ENCODE measurements around the gene TSPAN9. TPM values are rescaled to one million over a fixed set of nuclear protein-coding genes. Genes with fewer than 3 reads are reported as not detected.

TSPAN9 gene
- total and polyA plus RNA-seq, 4 donors, result 17.4 to 62.9 (median 34.2) TPM

- WGBS, result 32% methylated on average over 10 of the region's 10 CpGs
- Histone ChIP-seq H3K36me3 (ENCODE audit: control insufficient read depth in 4 of 4, insufficient read depth in 3 of 4, low read depth in 1 of 4, low read length in 3 of 4) (peaks cover 0 to 5% (median 0%) of the 10 kb centered on the region in 4 donors), H3K4me3 (ENCODE audit: low read depth in 1 of 3, low read length in 3 of 3) (peak overlapping the region in 1 of 3 donors; percentile 12), H3K27me3 (ENCODE audit: control insufficient read depth in 4 of 4, insufficient read depth in 4 of 4, low read length in 3 of 4) (no peaks in the 10 kb centered on the region), H3K4me1 (ENCODE audit: control insufficient read depth in 4 of 4, insufficient read depth in 4 of 4, low read length in 3 of 4) (peaks cover 13 to 67% (median 46%) of the 10 kb centered on the region in 4 donors), H3K9me3 (ENCODE audit: control insufficient read depth in 4 of 4, low read length in 3 of 4) (no peaks in the 10 kb centered on the region), H3K27ac (ENCODE audit: low read depth in 1 of 2, low read length in 2 of 2) (peak overlapping the region; percentile 86 to 92), H3K9ac (ENCODE audit: low read depth in 1 of 2, low read length in 2 of 2) (peak overlapping the region in 1 of 2 donors; percentile 82)
- TF ChIP-seq FOXA2 (IDR thresholded peaks at IDR 0.05) (no peak), ZBTB33 (IDR thresholded peaks at IDR 0.05) (no peak), YY1 (IDR thresholded peaks at IDR 0.05) (peak; percentile 47), RAD21 (IDR thresholded peaks at IDR 0.05) (no peak), RXRA (IDR thresholded peaks at IDR 0.05) (no peak), NR2F2 (IDR thresholded peaks at IDR 0.05) (peak; percentile 77), MAX (IDR thresholded peaks at IDR 0.05) (no peak)
- DNase-seq (ENCODE audit: low spot score), result peak; percentile 54
Observed at GRCh38 chr12:3097186-3097804, 20.1 kb downstream of the TSPAN9 start.

- peak; percentile 61 for DNase-seq (ENCODE audit: low spot score)
- H3K4me3 ChIP-seq (ENCODE audit: low read depth in 1 of 3, low read length in 3 of 3), result peak overlapping the region in 1 of 3 donors; percentile 12
- H3K9ac ChIP-seq (ENCODE audit: low read depth in 1 of 2, low read length in 2 of 2), result peak overlapping the region; percentile 5 to 82
Observed at GRCh38 chr12:3097836-3098235, 20.7 kb downstream of the TSPAN9 start.

More at GRCh38 chr12:3097836-3098235, 20.7 kb downstream of the TSPAN9 start:
- Histone ChIP-seq H3K4me1 (ENCODE audit: control insufficient read depth in 4 of 4, insufficient read depth in 4 of 4, low read length in 3 of 4) (peaks cover 14 to 64% (median 43%) of the 10 kb centered on the region in 4 donors), H3K27ac (ENCODE audit: low read depth in 1 of 2, low read length in 2 of 2) (peak overlapping the region; percentile 86 to 92), H3K9me3 (ENCODE audit: control insufficient read depth in 4 of 4, low read length in 3 of 4) (no peaks in the 10 kb centered on the region), H3K36me3 (ENCODE audit: control insufficient read depth in 4 of 4, insufficient read depth in 3 of 4, low read depth in 1 of 4, low read length in 3 of 4) (peaks cover 0 to 5% (median 0%) of the 10 kb centered on the region in 4 donors), H3K27me3 (ENCODE audit: control insufficient read depth in 4 of 4, insufficient read depth in 4 of 4, low read length in 3 of 4) (no peaks in the 10 kb centered on the region)
- 15% methylated on average over 9 of the region's 9 CpGs for WGBS
- peak; percentile 19 to 47 for TF ChIP-seq RAD21 (IDR thresholded peaks at IDR 0.05)
- TF ChIP-seq FOXA2 (IDR thresholded peaks at IDR 0.05), result no peak
- no peak for TF ChIP-seq TAF1 (conservative IDR thresholded peaks at IDR 0.05)
- TF ChIP-seq EGR1 (IDR thresholded peaks at IDR 0.05; ENCODE audit: low read depth in 2 of 2), result peak in 1 of 2 donors; percentile 47
- peak; percentile 80 for TF ChIP-seq REST (IDR thresholded peaks at IDR 0.05)
- no peak for TF ChIP-seq ATF3 (IDR thresholded peaks at IDR 0.05)
- TF ChIP-seq HNF4G (IDR thresholded peaks at IDR 0.05), result peak; percentile 93
- TF ChIP-seq CTCF (IDR thresholded peaks at IDR 0.05; ENCODE audit: low read depth, low read length, missing input control), result no peak
- TF ChIP-seq ZBTB33 (IDR thresholded peaks at IDR 0.05), result peak; percentile 43
- TF ChIP-seq MAX (IDR thresholded peaks at IDR 0.05), result peak; percentile 87
- TF ChIP-seq NR2F2 (IDR thresholded peaks at IDR 0.05), result no peak
- TF ChIP-seq YY1 (IDR thresholded peaks at IDR 0.05), result peak; percentile 61
- peak; percentile 98 to 99 for TF ChIP-seq HNF4A (conservative IDR thresholded peaks at IDR 0.05)
- peak; percentile 5 for TF ChIP-seq FOXA1 (IDR thresholded peaks at IDR 0.05)
- peak; percentile 82 for TF ChIP-seq SP1 (IDR thresholded peaks at IDR 0.05)
- peak in 1 of 2 donors; percentile 80 for TF ChIP-seq GABPA (IDR thresholded peaks at IDR 0.05 in 1 of 2, conservative IDR thresholded peaks at IDR 0.05 in 1 of 2)
- peak; percentile 85 to 90 for TF ChIP-seq RXRA (IDR thresholded peaks at IDR 0.05)
- TF ChIP-seq JUND (IDR thresholded peaks at IDR 0.05), result peak in 1 of 2 donors; percentile 58

Data from liver (tissue), 9 donors.